ENCODE results near the gene SRC. TPM values are rescaled to one million over a fixed set of nuclear protein-coding genes. Genes with fewer than 3 reads are reported as not detected.

The SRC gene
- total and polyA plus RNA-seq, 7 experiments from 2014 or later = 0.63 to 26.6 (median 2.9) TPM

- H3K9me3 Mint-ChIP-seq = peaks cover 0 to 3% (median 0%) of the 10 kb centered on the region in 11 donors
- intact Hi-C loops (cut with micrococcal nuclease) = no loop called here
Observed at GRCh38 chr20:37327748-37328147, 18.2 kb upstream of the SRC start.

GRCh38 chr20:37328149-37328945 is 17.6 kb upstream of the SRC start:
- Mint-ChIP-seq H3K4me3 (peak overlapping the region in 1 of 10 donors; percentile 47), H3K4me1 (peaks cover 0 to 2% (median 0%) of the 10 kb centered on the region in 7 donors), H3K36me3 (no peaks in the 10 kb centered on the region), H3K9me3 (no peaks in the 10 kb centered on the region), H3K27me3 (no peaks in the 10 kb centered on the region), H3K27ac (no peak overlapping the region)
- DNase-seq = no peak
- Histone ChIP-seq H3K36me3 (ENCODE audit: control insufficient read depth in 2 of 3, insufficient read depth in 3 of 3, low read length in 3 of 3) (no peaks in the 10 kb centered on the region), H3K9me3 (ENCODE audit: control insufficient read depth in 2 of 3, low read length in 3 of 3) (no peaks in the 10 kb centered on the region), H3K4me3 (ENCODE audit: low read length) (no peak overlapping the region), H3K27me3 (ENCODE audit: control insufficient read depth in 2 of 2, insufficient read depth in 2 of 2, low read length in 2 of 2) (no peaks in the 10 kb centered on the region), H3K27ac (ENCODE audit: low read depth, low read length) (no peak overlapping the region), H3K4me1 (ENCODE audit: control insufficient read depth in 2 of 2, insufficient read depth in 2 of 2, low read length in 2 of 2) (no peaks in the 10 kb centered on the region)
- intact Hi-C loops (cut with micrococcal nuclease) = no loop called here
- POLR2A ChIA-PET = no interaction called here
- ATAC-seq = no peak
- CTCF ChIA-PET = no interaction called here

More at GRCh38 chr20:37327748-37328147, 18.2 kb upstream of the SRC start:
- H3K27ac Mint-ChIP-seq = no peak overlapping the region
- H3K27me3 Mint-ChIP-seq = no peaks in the 10 kb centered on the region
- Histone ChIP-seq H3K27me3 (ENCODE audit: control insufficient read depth in 2 of 2, insufficient read depth in 2 of 2, low read length in 2 of 2) (no peaks in the 10 kb centered on the region), H3K27ac (ENCODE audit: low read depth, low read length) (no peak overlapping the region), H3K9me3 (ENCODE audit: control insufficient read depth in 2 of 3, low read length in 3 of 3) (no peaks in the 10 kb centered on the region), H3K4me3 (ENCODE audit: low read length) (no peak overlapping the region), H3K36me3 (ENCODE audit: control insufficient read depth in 2 of 3, insufficient read depth in 3 of 3, low read length in 3 of 3) (no peaks in the 10 kb centered on the region), H3K4me1 (ENCODE audit: control insufficient read depth in 2 of 2, insufficient read depth in 2 of 2, low read length in 2 of 2) (no peaks in the 10 kb centered on the region)
- POLR2A ChIA-PET = no interaction called here
- CTCF ChIA-PET = no interaction called here
- no peak for ATAC-seq
- peaks cover 0 to 2% (median 0%) of the 10 kb centered on the region in 7 donors for H3K4me1 Mint-ChIP-seq
- DNase-seq = no peak
- H3K36me3 Mint-ChIP-seq = peaks cover 2 to 5% (median 3%) of the 10 kb centered on the region in 5 donors
- H3K4me3 Mint-ChIP-seq = no peak overlapping the region

- Mint-ChIP-seq H3K27ac (no peak overlapping the region), H3K4me1 (peaks cover 0 to 2% (median 0%) of the 10 kb centered on the region in 7 donors), H3K36me3 (no peaks in the 10 kb centered on the region), H3K9me3 (no peaks in the 10 kb centered on the region), H3K4me3 (no peak overlapping the region), H3K27me3 (no peaks in the 10 kb centered on the region)
- H3K27ac ChIP-seq (ENCODE audit: low read depth, low read length) = no peak overlapping the region
- DNase-seq (no peak), ATAC-seq (no peak)
- no peak overlapping the region for H3K4me3 ChIP-seq (ENCODE audit: low read length)
- CTCF ChIA-PET = no interaction called here
- POLR2A ChIA-PET = no interaction called here
- no peaks in the 10 kb centered on the region for H3K4me1 ChIP-seq (ENCODE audit: control insufficient read depth in 2 of 2, insufficient read depth in 2 of 2, low read length in 2 of 2)
- H3K36me3 ChIP-seq (ENCODE audit: control insufficient read depth in 2 of 3, insufficient read depth in 3 of 3, low read length in 3 of 3) = no peaks in the 10 kb centered on the region
- no peaks in the 10 kb centered on the region for H3K27me3 ChIP-seq (ENCODE audit: control insufficient read depth in 2 of 2, insufficient read depth in 2 of 2, low read length in 2 of 2)
- H3K9me3 ChIP-seq (ENCODE audit: control insufficient read depth in 2 of 3, low read length in 3 of 3) = no peaks in the 10 kb centered on the region
- intact Hi-C loops (cut with micrococcal nuclease) = no loop called here
Observed at GRCh38 chr20:37329481-37330165, 16.3 kb upstream of the SRC start.

GRCh38 chr20:37330316-37330715 is 15.6 kb upstream of the SRC start:
- Histone ChIP-seq H3K27me3 (ENCODE audit: control insufficient read depth in 2 of 2, insufficient read depth in 2 of 2, low read length in 2 of 2) (no peaks in the 10 kb centered on the region), H3K4me1 (ENCODE audit: control insufficient read depth in 2 of 2, insufficient read depth in 2 of 2, low read length in 2 of 2) (no peaks in the 10 kb centered on the region), H3K36me3 (ENCODE audit: control insufficient read depth in 2 of 3, insufficient read depth in 3 of 3, low read length in 3 of 3) (no peaks in the 10 kb centered on the region), H3K4me3 (ENCODE audit: low read length) (no peak overlapping the region), H3K9me3 (ENCODE audit: control insufficient read depth in 2 of 3, low read length in 3 of 3) (no peaks in the 10 kb centered on the region), H3K27ac (ENCODE audit: low read depth, low read length) (no peak overlapping the region)
- H3K36me3 Mint-ChIP-seq = no peaks in the 10 kb centered on the region
- no peak for ATAC-seq
- H3K27me3 Mint-ChIP-seq = no peaks in the 10 kb centered on the region
- no peak for DNase-seq
- no peak overlapping the region for H3K27ac Mint-ChIP-seq
- no peaks in the 10 kb centered on the region for H3K9me3 Mint-ChIP-seq
- intact Hi-C loops (cut with micrococcal nuclease) = no loop called here
- H3K4me1 Mint-ChIP-seq = peaks cover 0 to 2% (median 0%) of the 10 kb centered on the region in 7 donors
- H3K4me3 Mint-ChIP-seq = no peak overlapping the region
- POLR2A ChIA-PET = interaction anchor here (0.6 kb wide), 1 partner anchor 71 kb away, joined by 3 read pairs; no protein-coding TSS in a partner anchor
- CTCF ChIA-PET = interaction anchor here (0.7 kb wide), 2 partner anchors 169 to 206 kb away, joined by 6 to 8 read pairs; no protein-coding TSS in a partner anchor

GRCh38 chr20:37331060-37331857 is 14.7 kb upstream of the SRC start:
- H3K27me3 ChIP-seq (ENCODE audit: control insufficient read depth in 2 of 2, insufficient read depth in 2 of 2, low read length in 2 of 2) = no peaks in the 10 kb centered on the region
- no peaks in the 10 kb centered on the region for H3K4me1 ChIP-seq (ENCODE audit: control insufficient read depth in 2 of 2, insufficient read depth in 2 of 2, low read length in 2 of 2)
- no peak overlapping the region for H3K27ac ChIP-seq (ENCODE audit: low read depth, low read length)
- H3K4me3 Mint-ChIP-seq = no peak overlapping the region
- H3K4me1 Mint-ChIP-seq = peaks cover 7 to 10% (median 9%) of the 10 kb centered on the region in 7 donors
- no peaks in the 10 kb centered on the region for H3K9me3 Mint-ChIP-seq
- H3K27me3 Mint-ChIP-seq = no peaks in the 10 kb centered on the region
- ATAC-seq (no peak), DNase-seq (no peak)
- H3K36me3 Mint-ChIP-seq = no peaks in the 10 kb centered on the region
- H3K9me3 ChIP-seq (ENCODE audit: control insufficient read depth in 2 of 3, low read length in 3 of 3) = no peaks in the 10 kb centered on the region
- no peaks in the 10 kb centered on the region for H3K36me3 ChIP-seq (ENCODE audit: control insufficient read depth in 2 of 3, insufficient read depth in 3 of 3, low read length in 3 of 3)
- CTCF ChIA-PET = interaction anchor here (0.7 kb wide), 3 partner anchors 170 to 279 kb away, joined by 3 to 8 read pairs (median 6); no protein-coding TSS in a partner anchor
- intact Hi-C loops (cut with micrococcal nuclease) = no loop called here
- POLR2A ChIA-PET = interaction anchor here (0.6 kb wide), 1 partner anchor 72 kb away, joined by 3 read pairs; no protein-coding TSS in a partner anchor
- no peak overlapping the region for H3K27ac Mint-ChIP-seq
- no peak overlapping the region for H3K4me3 ChIP-seq (ENCODE audit: low read length)

GRCh38 chr20:37333130-37333847 is 12.7 kb upstream of the SRC start:
- intact Hi-C loops (cut with micrococcal nuclease) = no loop called here
- Histone ChIP-seq H3K9me3 (ENCODE audit: control insufficient read depth in 2 of 3, low read length in 3 of 3) (no peaks in the 10 kb centered on the region), H3K4me1 (ENCODE audit: control insufficient read depth in 2 of 2, insufficient read depth in 2 of 2, low read length in 2 of 2) (no peaks in the 10 kb centered on the region), H3K4me3 (ENCODE audit: low read length) (no peak overlapping the region), H3K27me3 (ENCODE audit: control insufficient read depth in 2 of 2, insufficient read depth in 2 of 2, low read length in 2 of 2) (no peaks in the 10 kb centered on the region), H3K36me3 (ENCODE audit: control insufficient read depth in 2 of 3, insufficient read depth in 3 of 3, low read length in 3 of 3) (no peaks in the 10 kb centered on the region), H3K27ac (ENCODE audit: low read depth, low read length) (no peak overlapping the region)
- DNase-seq (no peak), ATAC-seq (peak; percentile 81)
- H3K4me3 Mint-ChIP-seq = no peak overlapping the region
- no peaks in the 10 kb centered on the region for H3K27me3 Mint-ChIP-seq
- no peak overlapping the region for H3K27ac Mint-ChIP-seq
- H3K36me3 Mint-ChIP-seq = no peaks in the 10 kb centered on the region
- ChIA-PET CTCF (no interaction called here), POLR2A (no interaction called here)
- peaks cover 8 to 23% (median 19%) of the 10 kb centered on the region in 7 donors for H3K4me1 Mint-ChIP-seq
- H3K9me3 Mint-ChIP-seq = no peaks in the 10 kb centered on the region

Measured in naive thymus-derived CD4-positive, alpha-beta T cell (primary cell).